Ishikawa (cell line): ENCODE results near the gene COMMD1.

Experiments
- CEBPB ChIP-seq: IDR thresholded peaks from 2 replicates; pipeline ENCODE4 v1.6.1; 2012
- CREB1 ChIP-seq: IDR thresholded peaks from 2 replicates; pipeline ENCODE4 v1.6.1; 2012; ENCODE audit warnings: low read depth
- EGR1 ChIP-seq: IDR thresholded peaks from 2 replicates; pipeline ENCODE4 v1.6.1; 2012
- EP300 ChIP-seq: IDR thresholded peaks from 2 replicates; pipeline ENCODE4 v1.6.1; 2012; ENCODE audit warnings: borderline replicate concordance
- FOXM1 ChIP-seq: IDR thresholded peaks from 2 replicates; pipeline ENCODE4 v1.6.1; 2012; ENCODE audit warnings: low read depth, borderline replicate concordance
- MAX ChIP-seq: IDR thresholded peaks from 2 replicates; pipeline ENCODE4 v1.6.1; 2012
- RAD21 ChIP-seq: IDR thresholded peaks from 2 replicates; pipeline ENCODE4 v1.6.1; 2012; ENCODE audit warnings: low read depth
- REST ChIP-seq: IDR thresholded peaks from 2 replicates; pipeline ENCODE4 v1.6.1; 2012; ENCODE audit warnings: low read depth, mild to moderate bottlenecking
- TAF1 ChIP-seq: IDR thresholded peaks from 2 replicates; pipeline ENCODE4 v1.6.1; 2012; ENCODE audit warnings: low read depth, mild to moderate bottlenecking
- TCF12 ChIP-seq: IDR thresholded peaks from 2 replicates; pipeline ENCODE4 v1.6.1; 2012; ENCODE audit warnings: low read depth
- TEAD4 ChIP-seq: IDR thresholded peaks from 2 replicates; pipeline ENCODE4 v1.6.1; 2012
- USF1 ChIP-seq: IDR thresholded peaks from 2 replicates; pipeline ENCODE4 v1.6.1; 2012
- YY1 ChIP-seq: IDR thresholded peaks from 2 replicates; pipeline ENCODE4 v1.6.1; 2012; ENCODE audit warnings: low read depth
- ZBTB7A ChIP-seq: IDR thresholded peaks from 2 replicates; pipeline ENCODE4 v1.6.1; 2012; ENCODE audit warnings: low read depth

Gene COMMD1

GRCh38 chr2:62054029-62054791, 148.7 kb downstream of the COMMD1 start:
- no peak for TF ChIP-seq CEBPB
- TF ChIP-seq EP300, result no peak
- no peak for TF ChIP-seq FOXM1
- TF ChIP-seq USF1, result no peak
- TF ChIP-seq YY1, result no peak
- no peak for TF ChIP-seq EGR1
- TF ChIP-seq ZBTB7A, result no peak
- no peak for TF ChIP-seq REST
- no peak for TF ChIP-seq TAF1
- TF ChIP-seq CREB1, result no peak
- no peak for TF ChIP-seq TCF12

GRCh38 chr2:62054916-62055450, 149.5 kb downstream of the COMMD1 start:
- TF ChIP-seq REST (no peak), RAD21 (no peak), TAF1 (no peak), USF1 (no peak), CREB1 (no peak)

- no peak for TF ChIP-seq TCF12
- TF ChIP-seq REST, result no peak
- no peak for TF ChIP-seq CEBPB
- no peak for TF ChIP-seq EGR1
- TF ChIP-seq RAD21, result no peak
These were observed 150.4 kb downstream of the COMMD1 start for GRCh38 chr2:62055724-62056336.

GRCh38 chr2:62056341-62056740, 150.9 kb downstream of the COMMD1 start:
- TF ChIP-seq CEBPB (no peak), EP300 (no peak), ZBTB7A (no peak), MAX (no peak), CREB1 (no peak), TEAD4 (no peak), TCF12 (no peak)

- TF ChIP-seq TAF1, result no peak
- no peak for TF ChIP-seq ZBTB7A
These were observed 159.8 kb downstream of the COMMD1 start for GRCh38 chr2:62065243-62065642.
